ENCODE results near the gene OPRD1.
"Not testable (repeated sequence)": the region's sequence is repeated elsewhere in the genome, so short reads cannot be mapped to it uniquely, and the experiment has no call there.

Gene OPRD1

GRCh38 chr1:28811766-28812668 lies at the start of gene OPRD1:
Gene OPRD1, plus strand, starts transcription at chr1:28812170. Its CDS starts 214 bp downstream, at chr1:28812384.
- no peak for DNase-seq

GRCh38 chr1:28766532-28767183 lies 45.3 kb upstream of the OPRD1 start:
- DNase-seq: no peak

GRCh38 chr1:28770601-28771165 lies 41.3 kb upstream of the OPRD1 start:
- no peak for DNase-seq

- not testable (repeated sequence) for DNase-seq
These were observed 40.0 kb upstream of the OPRD1 start for GRCh38 chr1:28771921-28772320.

- no peak for DNase-seq
These were observed 38.9 kb upstream of the OPRD1 start for GRCh38 chr1:28773105-28773504.

GRCh38 chr1:28775121-28775942 lies 36.6 kb upstream of the OPRD1 start:
- DNase-seq: peak in 6 of 14 donors; percentile 6 to 63 (median 38)

- no peak for DNase-seq
These were observed 35.6 kb upstream of the OPRD1 start for GRCh38 chr1:28776341-28776740.

- DNase-seq: no peak
These were observed 33.9 kb upstream of the OPRD1 start for GRCh38 chr1:28778021-28778420.

GRCh38 chr1:28779751-28780408 lies 32.1 kb upstream of the OPRD1 start:
- no peak for DNase-seq

- no peak for DNase-seq
These were observed 30.7 kb upstream of the OPRD1 start for GRCh38 chr1:28781305-28781704.

GRCh38 chr1:28782011-28782410 lies 30.0 kb upstream of the OPRD1 start:
- no peak for DNase-seq

- no peak for DNase-seq
These were observed 28.6 kb upstream of the OPRD1 start for GRCh38 chr1:28783363-28783762.

- no peak for DNase-seq
These were observed 22.6 kb upstream of the OPRD1 start for GRCh38 chr1:28789412-28789811.

GRCh38 chr1:28789816-28790215 lies 22.2 kb upstream of the OPRD1 start:
- no peak for DNase-seq

GRCh38 chr1:28790377-28791035 lies 21.5 kb upstream of the OPRD1 start:
- no peak for DNase-seq

GRCh38 chr1:28791929-28792328 lies 20.0 kb upstream of the OPRD1 start:
- not testable (repeated sequence) for DNase-seq

GRCh38 chr1:28792644-28793121 lies 19.3 kb upstream of the OPRD1 start:
- DNase-seq: no peak

- DNase-seq: not testable (repeated sequence)
These were observed 17.4 kb upstream of the OPRD1 start for GRCh38 chr1:28794582-28794981.

- DNase-seq: no peak
These were observed 15.4 kb upstream of the OPRD1 start for GRCh38 chr1:28796352-28797211.

- no peak for DNase-seq
These were observed 11.6 kb upstream of the OPRD1 start for GRCh38 chr1:28800324-28800723.

Data from C1 segment of cervical spinal cord (tissue), 14 donors.